HG03103 (cell line): ENCODE results near the gene RPRD1B.

Source experiments
- ATAC-seq: cut with Tn5 transposase; IDR thresholded peaks from one replicate; pipeline ENCODE4 v1.9.1; 2021; ENCODE audit warnings: low read depth; ENCODE audit not compliant: unreplicated experiment

The RPRD1B gene

DNA sequence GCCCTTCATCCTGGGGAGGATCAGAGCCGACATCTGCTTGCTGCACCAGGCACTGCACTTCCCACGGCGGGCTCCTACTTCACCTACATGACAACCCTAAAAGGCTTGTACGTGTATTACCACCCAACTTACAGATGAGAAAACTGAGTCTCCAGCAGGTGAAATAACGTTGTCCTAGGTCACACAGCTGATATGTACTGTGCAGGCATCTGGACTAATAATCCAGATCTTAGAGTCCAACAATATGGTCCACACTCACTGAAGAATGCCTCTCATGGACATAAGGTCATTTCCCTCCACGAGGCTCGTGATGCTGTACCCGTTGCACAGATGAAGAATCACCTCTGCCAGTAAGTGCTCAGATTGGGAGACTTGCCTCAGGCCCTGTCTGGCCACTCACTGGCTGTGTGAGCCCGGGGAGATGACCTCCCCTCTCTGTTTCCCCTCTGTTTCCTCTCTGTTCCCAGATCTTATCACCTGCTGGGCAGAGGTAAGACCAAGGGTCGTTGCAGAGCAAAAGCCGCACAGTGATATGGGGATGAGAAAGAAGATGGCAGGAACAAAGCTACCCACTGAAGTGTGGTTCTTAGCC, 99.5 kb downstream of the RPRD1B start:
- no peak for ATAC-seq

DNA sequence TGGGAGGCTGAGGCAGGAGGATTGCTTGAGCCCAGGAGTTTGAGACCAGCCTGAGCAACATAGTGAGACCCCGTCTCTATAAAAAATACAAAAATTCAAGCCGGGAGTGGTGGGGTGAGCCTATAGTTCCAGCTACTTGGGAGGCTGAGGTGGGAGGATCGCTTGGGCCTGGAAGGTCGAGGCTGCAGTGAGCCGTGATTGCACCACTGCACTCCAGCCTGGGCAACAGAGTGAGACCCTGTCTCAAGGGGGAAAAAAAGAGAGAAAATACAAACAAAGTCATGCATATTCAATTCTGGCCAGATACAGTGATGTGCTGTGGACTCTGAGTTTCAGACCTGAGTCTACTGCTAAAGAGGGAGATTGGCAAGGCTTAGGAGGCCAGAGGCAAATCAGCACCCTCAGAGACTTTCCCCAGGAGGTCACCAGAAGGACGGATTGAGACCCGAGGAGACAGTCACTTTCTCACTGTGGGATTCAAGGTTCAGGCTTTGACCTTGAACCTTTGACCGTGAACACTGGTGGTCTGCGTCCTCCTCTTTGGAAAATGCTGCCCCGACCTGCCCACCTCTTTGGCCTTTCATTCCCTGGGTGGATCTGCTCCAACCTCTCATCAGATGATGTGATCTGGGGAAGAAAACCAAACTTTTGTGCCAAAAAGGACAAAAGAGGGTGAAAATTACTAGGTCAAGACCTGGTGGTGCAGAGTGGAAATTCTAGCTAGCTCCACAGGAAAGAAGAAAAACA, 100.3 kb downstream of the RPRD1B start:
- ATAC-seq = no peak

GRCh38 chr20:38134427-38135270, 101.1 kb downstream of the RPRD1B start:
- no peak for ATAC-seq

- no peak for ATAC-seq
These were observed 101.7 kb downstream of the RPRD1B start for GRCh38 chr20:38135271-38135650.

GRCh38 chr20:38135651-38136420, 102.3 kb downstream of the RPRD1B start:
- no peak for ATAC-seq

- no peak for ATAC-seq
These were observed 103.1 kb downstream of the RPRD1B start for GRCh38 chr20:38136421-38137245.

- no peak for ATAC-seq
These were observed 104.0 kb downstream of the RPRD1B start for GRCh38 chr20:38137441-38138037.

- no peak for ATAC-seq
These were observed 104.7 kb downstream of the RPRD1B start for GRCh38 chr20:38138086-38138778.

DNA sequence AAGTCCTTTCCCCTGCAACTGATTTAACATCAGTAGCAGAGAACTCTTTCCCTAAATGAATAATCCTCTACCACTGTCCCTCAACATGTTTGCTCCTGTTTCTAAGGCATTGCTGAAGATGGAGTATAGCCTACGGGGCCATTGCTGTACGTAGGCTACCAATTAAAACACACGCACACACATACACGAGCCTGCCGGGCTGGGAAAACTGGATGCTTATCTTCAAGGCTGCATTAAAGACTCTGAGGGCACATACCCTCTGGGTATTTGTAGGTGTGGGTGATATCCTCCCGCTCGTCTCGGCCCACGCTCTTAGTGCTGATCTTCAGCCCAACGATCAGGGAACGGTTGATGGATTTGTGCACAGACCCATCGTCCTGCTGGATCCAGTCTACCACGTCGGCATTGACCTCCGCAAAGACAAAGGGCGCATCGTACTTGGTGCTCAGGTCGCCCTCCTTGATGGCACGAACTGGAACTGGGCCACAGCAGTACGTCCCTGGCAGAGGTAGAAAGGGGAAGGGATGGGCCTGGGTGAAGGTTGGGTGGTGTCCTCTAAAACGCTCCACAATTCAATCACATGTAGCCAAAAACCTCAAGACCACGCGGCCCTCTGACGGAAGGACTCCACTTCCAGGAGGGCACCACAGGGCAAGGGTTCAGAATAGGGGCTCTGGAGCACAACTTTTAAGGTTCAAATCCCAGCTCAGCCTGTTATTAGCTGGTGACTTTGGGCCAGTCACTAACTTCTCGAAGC, 105.8 kb downstream of the RPRD1B start:
- no peak for ATAC-seq

- no peak for ATAC-seq
These were observed 106.6 kb downstream of the RPRD1B start for GRCh38 chr20:38139977-38140753.

GRCh38 chr20:38141204-38141888, 107.8 kb downstream of the RPRD1B start:
- ATAC-seq = no peak
